GM18858 (cell line): Measurements from ENCODE around the gene MPZL3.
"Not testable (repeated sequence)": the region's sequence is repeated elsewhere in the genome, so short reads cannot be mapped to it uniquely, and the experiment has no call there.

Experiments
- ATAC-seq: cut with Tn5 transposase; IDR thresholded peaks from one replicate; pipeline ENCODE4 v1.9.1; 2021; ENCODE audit not compliant: unreplicated experiment

Gene MPZL3

GRCh38 chr11:118213781-118214180, 38.4 kb downstream of the MPZL3 start:
- ATAC-seq, result no peak

- no peak for ATAC-seq
Measured at GRCh38 chr11:118213201-118213600, 39.0 kb downstream of the MPZL3 start.

GRCh38 chr11:118212781-118213191, 39.4 kb downstream of the MPZL3 start:
- no peak for ATAC-seq

- ATAC-seq, result no peak
Measured at GRCh38 chr11:118212131-118212725, 39.9 kb downstream of the MPZL3 start.

GRCh38 chr11:118211006-118211405, 41.2 kb downstream of the MPZL3 start:
- no peak for ATAC-seq

GRCh38 chr11:118210323-118210722, 41.8 kb downstream of the MPZL3 start:
- ATAC-seq, result no peak

- no peak for ATAC-seq
Measured at GRCh38 chr11:118209033-118209432, 43.1 kb downstream of the MPZL3 start.

GRCh38 chr11:118207079-118207478, 45.1 kb downstream of the MPZL3 start:
- no peak for ATAC-seq

- no peak for ATAC-seq
Measured at GRCh38 chr11:118206391-118207031, 45.7 kb downstream of the MPZL3 start.

GRCh38 chr11:118205606-118206378, 46.4 kb downstream of the MPZL3 start:
- ATAC-seq, result no peak

- ATAC-seq, result no peak
Measured at GRCh38 chr11:118202599-118203422, 49.4 kb downstream of the MPZL3 start.

GRCh38 chr11:118201966-118202365, 50.2 kb downstream of the MPZL3 start:
- no peak for ATAC-seq

GRCh38 chr11:118200901-118201680, 51.1 kb downstream of the MPZL3 start:
- ATAC-seq, result no peak

- no peak for ATAC-seq
Measured at GRCh38 chr11:118200497-118200896, 51.7 kb downstream of the MPZL3 start.

GRCh38 chr11:118199135-118199534, 53.0 kb downstream of the MPZL3 start:
- no peak for ATAC-seq

- ATAC-seq, result no peak
Measured at GRCh38 chr11:118198370-118198769, 53.8 kb downstream of the MPZL3 start.

GRCh38 chr11:118194835-118195627, 57.1 kb downstream of the MPZL3 start:
- ATAC-seq, result no peak

- no peak for ATAC-seq
Measured at GRCh38 chr11:118193910-118194566, 58.1 kb downstream of the MPZL3 start.

GRCh38 chr11:118192817-118193216, 59.3 kb downstream of the MPZL3 start:
- not testable (repeated sequence) for ATAC-seq
